ENCODE data around the gene PPP6R2. TPM values are rescaled to one million over a fixed set of nuclear protein-coding genes. Genes with fewer than 3 reads are reported as not detected.

PPP6R2 gene
- total and polyA plus RNA-seq, 8 donors, result 36.9 to 60.1 (median 42.2) TPM

- Histone ChIP-seq H3K9me3 (no peaks in the 10 kb centered on the region), H3K27ac (peak overlapping the region in 1 of 2 donors; percentile 70), H3K27me3 (peaks cover 0 to 11% of the 10 kb centered on the region in 2 donors), H3K4me3 (peak overlapping the region; percentile 67 to 89), H3K4me1 (peaks cover 37 to 61% of the 10 kb centered on the region in 2 donors), H3K36me3 (no peaks in the 10 kb centered on the region)
- ATAC-seq (peak; percentile 57), DNase-seq (peak in 1 of 4 donors; percentile 86)
- TF ChIP-seq CTCF (IDR thresholded peaks at IDR 0.05), result no peak
- intact Hi-C loops (cut with DNase I), result no loop called here
Observed at GRCh38 chr22:50473855-50474671, 130.9 kb downstream of the PPP6R2 start.

GRCh38 chr22:50474710-50475651 lies 131.9 kb downstream of the PPP6R2 start, which contains the start of gene SBF1:
TSS of gene SBF1 (minus strand) at chr22:50475035. CDS start at chr22:50474840, 195 bp downstream.
- Histone ChIP-seq H3K4me3 (peak within 1 kb of the TSS; percentile 67 to 89), H3K27me3 (peaks cover 0 to 20% of the 10 kb centered on the region in 2 donors), H3K27ac (peak within 1 kb of the TSS in 1 of 2 donors; percentile 70), H3K9me3 (no peaks in the 10 kb centered on the region), H3K4me1 (peaks cover 34 to 52% of the 10 kb centered on the region in 2 donors), H3K36me3 (no peaks in the 10 kb centered on the region)
- intact Hi-C loops (cut with DNase I), result no loop called here
- ATAC-seq, result peak; percentile 97
- DNase-seq, result peak; percentile 92 to 97 (median 95)
- no peak for TF ChIP-seq CTCF (IDR thresholded peaks at IDR 0.05)

- H3K9me3 ChIP-seq, result no peaks in the 10 kb centered on the region
- ATAC-seq, result no peak
Observed at GRCh38 chr22:50475652-50476002, 132.5 kb downstream of the PPP6R2 start.

GRCh38 chr22:50476868-50477267 lies 133.7 kb downstream of the PPP6R2 start:
- H3K4me3 ChIP-seq, result no peak overlapping the region
- no peaks in the 10 kb centered on the region for H3K9me3 ChIP-seq
- ATAC-seq (no peak), DNase-seq (no peak)
- intact Hi-C loops (cut with DNase I), result no loop called here
- no peak for TF ChIP-seq CTCF (IDR thresholded peaks at IDR 0.05)
- no peak overlapping the region for H3K27ac ChIP-seq
- no peaks in the 10 kb centered on the region for H3K36me3 ChIP-seq
- peaks cover 18 to 39% of the 10 kb centered on the region in 2 donors for H3K27me3 ChIP-seq
- peaks cover 28 to 42% of the 10 kb centered on the region in 2 donors for H3K4me1 ChIP-seq

More at GRCh38 chr22:50475652-50476002, 132.5 kb downstream of the PPP6R2 start:
- H3K4me3 ChIP-seq, result peak overlapping the region in 1 of 2 donors; percentile 89
- no peak for DNase-seq
- intact Hi-C loops (cut with DNase I), result no loop called here
- H3K4me1 ChIP-seq, result peaks cover 29 to 45% of the 10 kb centered on the region in 2 donors
- H3K27ac ChIP-seq, result no peak overlapping the region
- H3K27me3 ChIP-seq, result peaks cover 5 to 27% of the 10 kb centered on the region in 2 donors
- no peaks in the 10 kb centered on the region for H3K36me3 ChIP-seq
- TF ChIP-seq CTCF (IDR thresholded peaks at IDR 0.05), result no peak

Measured in left lung (tissue), 10 donors.